PC-9 (cell line): ENCODE data around the gene NPEPPS.
"Not testable (repeated sequence)": the region's sequence is repeated elsewhere in the genome, so short reads cannot be mapped to it uniquely, and the experiment has no call there.

ENCODE experiments used
- CTCF ChIP-seq: fragments of 200-600 bp; sonication (generic); conservative IDR thresholded peaks from 2 replicates; pipeline ENCODE4 v1.6.1; 2017; ENCODE audit warnings: mixed run types, antibody characterized with exemption, mild to moderate bottlenecking, moderate library complexity
- EZH2 ChIP-seq: fragments of 200-600 bp; sonication (generic); IDR thresholded peaks from 2 replicates; pipeline ENCODE4 v1.8.0; 2017; ENCODE audit warnings: antibody characterized with exemption, low read depth

GRCh38 chr17:47531233-47531820 is 419 bp downstream of the NPEPPS start:
- not testable (repeated sequence) for TF ChIP-seq CTCF, EZH2
